Adrenal gland (tissue), 12 donors: ENCODE measurements around the gene TUBGCP6. TPM values are rescaled to one million over a fixed set of nuclear protein-coding genes. Genes with fewer than 3 reads are reported as not detected.
A peak's percentile ranks its signal among the peaks of the same experiment; 100 is the strongest.

Source experiments
- DNase-seq, 7 donors: peaks; one replicate each; pipeline ENCODE4 v3.0.0-alpha.2; 2019 to 2020
- H3K27ac ChIP-seq, 5 donors: fragments of 200-600 bp; sonication (generic) in 4 of 5; 1 replicate in 3 of 5; 2 replicates in 2 of 5; pipeline versions ENCODE4 v1.5.1 to v1.8.0; 2016 to 2020; ENCODE audit warnings: mild to moderate bottlenecking in 1 of 5
- H3K27me3 ChIP-seq: fragments of 200-600 bp; 2 replicates; pipeline ENCODE4 v1.8.0; 2021
- H3K36me3 ChIP-seq, 2 donors: fragments of 200-600 bp; replicated peaks in 1 of 2; 1 replicate in 1 of 2; 2 replicates in 1 of 2; pipeline versions ENCODE4 v1.5.1 to v1.8.0; 2018 to 2022
- H3K4me1 ChIP-seq, 2 donors: fragments of 200-600 bp; replicated peaks in 1 of 2; 1 replicate in 1 of 2; 2 replicates in 1 of 2; pipeline versions ENCODE4 v1.5.1 to v1.8.0; 2018 to 2021
- H3K4me3 ChIP-seq, 4 donors: fragments of 200-600 bp; sonication (generic) in 3 of 4; one replicate each; pipeline ENCODE4 v1.5.1; 2016 to 2018
- H3K9me3 ChIP-seq, 3 donors: fragments of 200-600 bp; sonication (generic) in 1 of 3; replicated peaks in 1 of 3; 1 replicate in 2 of 3; 2 replicates in 1 of 3; pipeline versions ENCODE4 v1.5.1 to v1.8.0; 2016 to 2021
- CTCF ChIP-seq, 6 experiments: fragments of 450-650 bp in 4 of 6; fragments of 200-600 bp in 2 of 6; sonication (generic) in 1 of 6; IDR thresholded peaks; 1 replicate in 5 of 6; 2 replicates in 1 of 6; pipeline versions ENCODE4 v1.5.1 to v1.8.0; 2016 to 2021; ENCODE audit warnings: antibody characterized with exemption in 6 of 6, mild to moderate bottlenecking in 2 of 6, moderate library complexity in 1 of 6
- POLR2A ChIP-seq, 2 donors: fragments of 450-650 bp; IDR thresholded peaks; one replicate each; pipeline ENCODE4 v1.6.1; 2017; ENCODE audit warnings: antibody characterized with exemption in 2 of 2, mild to moderate bottlenecking in 2 of 2, moderate library complexity in 1 of 2
- WGBS, 4 donors: extraction: QIAGEN DNeasy Blood & Tissue Kit in 2 of 4; methylation state at CpG; one replicate each; pipeline versions ENCODE4 v1.1.5 to v1.1.7; 2013 to 2017; 5-methylcytosine and 5-hydroxymethylcytosine counted together
- intact Hi-C, 2 donors: fragments of 100-400 bp; cut with DNase I; formaldehyde crosslinking; loops; one replicate each; pipeline versions ENCODE4 v1.14.1 to v1.15.0; 2022 to 2023
- polyA plus RNA-seq, 3 donors: library from polyadenylated mRNA; stranded (reverse); fragments of 200-250 nt in 2 of 3; fragments of 350-450 nt in 1 of 3; fragmentation: Illumina TruSeq in 1 of 3; extraction: RNeasy Lipid Tissue Mini Kit (QIAGEN cat#74804) in 1 of 3; gene quantifications; one replicate each; pipeline ENCODE4 v1.2.3, GENCODE V29; 2013 to 2014
- total RNA-seq, 9 donors: library from RNA; depleted of rRNA in 4 of 9; stranded (reverse); fragments of >200 nt in 4 of 9; fragments of 120-200 nt in 1 of 9; fragmentation: NEBNext Ultra II Directional in 1 of 9; extraction: Animal tissue kit (Norgen Biotek cat#: 25700) in 1 of 9; gene quantifications; one replicate each; pipeline versions ENCODE4 v1.1.0 to v1.2.4, GENCODE V29; 2013 to 2023
- donor health status: healthy with polysubstance abuse.
- donor health status: Bipolar disorder and iron deficiency.
- donor health status: DM: yes; HTN: yes; CAD: no.
- donor health status: DM: no; HTN: no; CAD: no.
- donor health status: DM: no; HTN: no; CAD: no.
- donor health status: DM: yes; HTN: yes; CAD: no.

TUBGCP6 gene
- total and polyA plus RNA-seq, 12 donors = 8.3 to 171 (median 47.4) TPM

DNA sequence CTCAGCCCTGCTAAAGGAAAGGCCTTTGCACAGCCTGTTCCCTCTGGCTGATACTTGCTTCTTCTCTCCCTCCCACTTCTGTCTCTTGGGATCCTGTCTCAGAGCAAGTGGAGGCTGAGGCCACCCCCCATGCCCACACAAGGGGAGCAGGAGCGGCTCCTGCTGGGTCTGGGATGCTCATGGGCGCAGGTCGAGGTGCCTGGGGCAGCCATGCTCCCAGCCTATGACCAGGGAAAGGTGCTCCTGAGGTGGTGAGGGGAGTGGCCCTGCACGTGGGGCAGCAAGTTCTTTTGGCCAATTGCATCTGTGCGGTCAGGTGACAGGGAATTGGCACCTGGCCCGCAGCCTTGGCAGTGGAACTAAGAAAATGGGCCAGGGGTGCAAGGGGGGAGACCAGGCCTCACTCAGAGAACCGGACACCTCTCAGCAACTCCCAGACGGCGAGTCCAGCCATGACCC lies 23.9 kb upstream of the TUBGCP6 start:
- H3K4me3 ChIP-seq = no peak overlapping the region
- DNase-seq = peak in 1 of 7 donors; percentile 46
- peak overlapping the region in 1 of 5 donors; percentile 20 for H3K27ac ChIP-seq
- TF ChIP-seq CTCF (IDR thresholded peaks at IDR 0.05) (no peak), POLR2A (IDR thresholded peaks at IDR 0.05) (no peak)
- 40 to 56% (median 44%) methylated on average over 4 to 9 of the region's 9 CpGs for WGBS, 4 donors
- H3K9me3 ChIP-seq = no peaks in the 10 kb centered on the region
- peaks cover 31 to 41% of the 10 kb centered on the region in 2 donors for H3K4me1 ChIP-seq
- H3K27me3 ChIP-seq = no peaks in the 10 kb centered on the region
- intact Hi-C loops = no loop called here
- no peaks in the 10 kb centered on the region for H3K36me3 ChIP-seq

- H3K4me3 ChIP-seq = peak overlapping the region in 1 of 4 donors; percentile 39
- intact Hi-C loops = no loop called here
- H3K36me3 ChIP-seq = no peaks in the 10 kb centered on the region
- 4 to 10% (median 5%) methylated on average over 4 to 75 of the region's 75 CpGs for WGBS, 4 donors
- H3K27me3 ChIP-seq = no peaks in the 10 kb centered on the region
- H3K9me3 ChIP-seq = no peaks in the 10 kb centered on the region
- peak overlapping the region in 1 of 5 donors; percentile 20 for H3K27ac ChIP-seq
- DNase-seq = peak; percentile 62 to 84 (median 69)
- no peak for TF ChIP-seq POLR2A (IDR thresholded peaks at IDR 0.05)
- TF ChIP-seq CTCF (IDR thresholded peaks at IDR 0.05) = peak in 2 of 6 experiments; percentile 4 to 29
- peaks cover 31 to 39% of the 10 kb centered on the region in 2 donors for H3K4me1 ChIP-seq
Measured at GRCh38 chr22:50267591-50268390, 23.0 kb upstream of the TUBGCP6 start.

DNA sequence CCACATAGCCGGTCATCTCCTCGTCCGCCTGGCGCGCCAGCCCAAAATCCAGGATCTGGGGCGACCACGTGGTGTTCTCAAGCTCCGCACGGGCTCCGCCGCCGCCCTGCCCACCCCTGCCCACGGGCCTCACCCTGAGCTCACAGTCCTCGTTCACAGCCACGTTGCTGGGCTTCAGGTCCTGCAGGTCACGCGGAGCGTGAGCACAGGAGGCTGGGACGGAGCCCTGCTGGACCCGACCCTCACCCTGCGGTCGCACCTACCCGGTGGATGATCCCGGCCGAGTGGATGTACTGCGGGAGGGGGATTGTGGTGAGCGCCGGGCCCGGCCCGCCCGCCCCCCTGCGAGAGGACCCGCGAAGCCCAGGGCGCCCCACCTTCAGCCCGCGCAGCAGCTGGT lies 22.2 kb upstream of the TUBGCP6 start:
- intact Hi-C loops = no loop called here
- TF ChIP-seq CTCF (IDR thresholded peaks at IDR 0.05) = no peak
- TF ChIP-seq POLR2A (IDR thresholded peaks at IDR 0.05) = no peak
- peak overlapping the region in 1 of 4 donors; percentile 39 for H3K4me3 ChIP-seq
- H3K9me3 ChIP-seq = no peaks in the 10 kb centered on the region
- H3K4me1 ChIP-seq = peaks cover 31 to 38% of the 10 kb centered on the region in 2 donors
- 54 to 74% (median 63%) methylated on average over 14 to 37 of the region's 37 CpGs for WGBS, 4 donors
- no peaks in the 10 kb centered on the region for H3K27me3 ChIP-seq
- no peak overlapping the region for H3K27ac ChIP-seq
- no peaks in the 10 kb centered on the region for H3K36me3 ChIP-seq
- no peak for DNase-seq

GRCh38 chr22:50264946-50265669 lies 20.3 kb upstream of the TUBGCP6 start:
- TF ChIP-seq CTCF (IDR thresholded peaks at IDR 0.05) (no peak), POLR2A (IDR thresholded peaks at IDR 0.05) (no peak)
- intact Hi-C loops = no loop called here
- no peaks in the 10 kb centered on the region for H3K9me3 ChIP-seq
- no peak for DNase-seq
- H3K27ac ChIP-seq = no peak overlapping the region
- WGBS, 4 donors = 80 to 87% (median 84%) methylated on average over 5 to 15 of the region's 15 CpGs
- no peak overlapping the region for H3K4me3 ChIP-seq
- H3K27me3 ChIP-seq = no peaks in the 10 kb centered on the region
- H3K36me3 ChIP-seq = no peaks in the 10 kb centered on the region
- peaks cover 15 to 21% of the 10 kb centered on the region in 2 donors for H3K4me1 ChIP-seq
